ENCODE measurements around the gene ALX3. TPM values are rescaled to one million over a fixed set of nuclear protein-coding genes. Genes with fewer than 3 reads are reported as not detected.

Gene ALX3
- total and polyA plus RNA-seq, 2 of the 4 experiments (the other 2 are of a cell fraction) = not detected

- in situ Hi-C loops (cut with MboI; ENCODE audit: low sequenced_read_pairs) = no loop called here
Observed at GRCh38 chr1:110061341-110061740, 9.1 kb downstream of the ALX3 start.

More at GRCh38 chr1:110061341-110061740, 9.1 kb downstream of the ALX3 start:
- Histone ChIP-seq H3K18ac (ENCODE audit: low read depth, low read length) (no peak overlapping the region), H3K4ac (ENCODE audit: low read depth, low read length) (no peak overlapping the region), H3K27ac (ENCODE audit: insufficient read depth, low read length) (no peak overlapping the region), H3K4me1 (ENCODE audit: control insufficient read depth, insufficient read depth, low read length) (peaks cover 11% of the 10 kb centered on the region), H3K14ac (replicated peaks; ENCODE audit: low read depth, low read length) (no peak overlapping the region), H2AK5ac (ENCODE audit: low read depth, low read length) (no peak overlapping the region), H3K9me1 (ENCODE audit: insufficient read depth, low read length) (peaks cover 13% of the 10 kb centered on the region), H4K20me1 (ENCODE audit: insufficient read depth, low read length) (0 out of 2 replicates have a peak, but pooled peaks cover 11% of the 10 kb centered on the region), H2AK9ac (replicated peaks; ENCODE audit: low read depth, low read length, poor library complexity) (no peak overlapping the region), H3K4me3 (ENCODE audit: insufficient read depth, low read depth, low read length) (no peak overlapping the region), H4K8ac (ENCODE audit: low read depth in 2 of 2, low read length in 2 of 2) (no peak overlapping the region), H2BK15ac (ENCODE audit: low read depth, low read length) (no peak overlapping the region), H2BK5ac (ENCODE audit: low read depth, low read length, poor library complexity, severe bottlenecking) (no peak overlapping the region), H3K36me3 (ENCODE audit: control insufficient read depth, insufficient read depth, low read length) (peaks cover 19% of the 10 kb centered on the region), H2AFZ (replicated peaks; ENCODE audit: low read length, poor library complexity) (no peak overlapping the region), H3K4me2 (ENCODE audit: low read depth, low read length) (no peak overlapping the region), H4K91ac (ENCODE audit: insufficient read depth, low read depth, low read length) (no peak overlapping the region), H3K27me3 (ENCODE audit: control insufficient read depth, insufficient read depth, low read length) (peaks cover 6% of the 10 kb centered on the region), H2BK20ac (ENCODE audit: low read depth, low read length) (no peak overlapping the region), H2BK120ac (ENCODE audit: low read depth, low read length) (no peak overlapping the region), H3K56ac (ENCODE audit: extremely low read depth, insufficient read depth, low read length) (no peak overlapping the region), H3K23ac (ENCODE audit: low read depth, low read length) (no peak overlapping the region), H3K9me3 (ENCODE audit: control insufficient read depth, insufficient read depth, low read length) (no peaks in the 10 kb centered on the region), H3K9ac (ENCODE audit: low read depth, low read length) (no peak overlapping the region), H4K5ac (ENCODE audit: low read depth, low read length) (no peak overlapping the region), H3K79me1 (ENCODE audit: low read depth in 1 of 2, low read length in 2 of 2) (peaks cover 0 to 16% of the 10 kb centered on the region in 2 experiments; a peak in 2 of 4 replicates)
- POLR2A ChIA-PET (ENCODE audit: unreplicated experiment) = no interaction called here
- DNase-seq (no peak), ATAC-seq (ENCODE audit: low read depth) (no peak)
- intact Hi-C loops (cut with micrococcal nuclease) = no loop called here
- dilution Hi-C loops (cut with HindIII; ENCODE audit: low sequenced_read_pairs, unreplicated experiment) = no loop called here
- CTCF ChIA-PET = no interaction called here
- BruUV-seq (replicated peaks) = no TSS peak
- WGBS, 2 experiments (ENCODE audit: extremely low coverage in 2 of 2, insufficient read length in 1 of 2) = 100% methylated on average over 4 of the region's 10 CpGs; no CpG with 5 or more reads in 1 of the 2 experiments
- no peak for TF ChIP-seq NFE2L2 (IDR thresholded peaks at IDR 0.05; ENCODE audit: low read depth, low read length)
- TF ChIP-seq FOS (IDR thresholded peaks at IDR 0.05; ENCODE audit: low read depth, low read length) = no peak
- no peak for TF ChIP-seq MAZ (IDR thresholded peaks at IDR 0.05; ENCODE audit: borderline replicate concordance, low read depth, low read length)
- no peak for TF ChIP-seq MAFK (IDR thresholded peaks at IDR 0.05; ENCODE audit: low read depth, low read length)
- TF ChIP-seq CHD1 (IDR thresholded peaks at IDR 0.05; ENCODE audit: low read depth, low read length) = no peak
- no peak for TF ChIP-seq CTCF (conservative IDR thresholded peaks at IDR 0.05; ENCODE audit: low read depth, low read length)
- no peak for TF ChIP-seq ELK1 (IDR thresholded peaks at IDR 0.05; ENCODE audit: borderline replicate concordance, low read depth, low read length)
- TF ChIP-seq RAD21 (IDR thresholded peaks at IDR 0.05; ENCODE audit: low read length) = no peak
